Fibroblast of skin of right quadriceps (primary cell): Measurements from ENCODE around the gene AGAP1.
A peak's percentile ranks its signal among the peaks of the same experiment; 100 is the strongest.

Experiments used
- DNase-seq: peaks from one replicate; pipeline ENCODE4 v3.0.0-alpha.2; 2013

Gene AGAP1

GRCh38 chr2:235572592-235572991, 78.7 kb downstream of the AGAP1 start:
- DNase-seq = no peak

- no peak for DNase-seq
Measured at GRCh38 chr2:235573331-235574221, 79.7 kb downstream of the AGAP1 start.

- DNase-seq = no peak
Measured at GRCh38 chr2:235575431-235575830, 81.6 kb downstream of the AGAP1 start.

- DNase-seq = no peak
Measured at GRCh38 chr2:235575904-235576303, 82.1 kb downstream of the AGAP1 start.

DNA sequence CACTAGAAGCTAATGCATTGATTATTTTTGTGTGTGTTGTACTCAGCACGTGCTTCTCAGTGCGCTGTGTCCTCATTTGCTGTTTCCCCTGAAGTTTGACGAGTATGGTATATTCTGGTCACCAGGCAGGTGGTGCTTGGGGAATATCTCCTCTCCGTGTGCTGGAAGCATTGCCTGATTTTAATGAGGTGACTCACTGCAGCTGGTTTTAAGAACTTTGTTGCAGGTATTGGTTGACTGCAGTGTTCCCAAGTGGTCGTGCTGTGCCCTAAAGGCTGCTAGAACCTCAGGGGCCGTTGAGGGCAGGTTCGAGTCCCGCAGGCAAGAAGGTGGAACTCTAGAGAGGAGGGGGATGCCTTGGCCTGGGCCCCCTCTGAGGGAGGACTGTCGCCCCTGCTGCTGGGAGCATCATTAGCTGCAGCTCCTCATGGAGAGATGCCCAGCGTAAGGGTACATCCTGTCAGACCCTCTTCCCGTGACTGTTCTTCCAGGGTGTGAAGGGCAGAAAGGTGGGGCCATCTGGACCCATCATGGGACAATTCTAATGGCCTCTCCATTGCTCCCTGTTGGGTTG, 82.6 kb downstream of the AGAP1 start:
- DNase-seq = no peak

- no peak for DNase-seq
Measured at GRCh38 chr2:235577404-235578330, 83.8 kb downstream of the AGAP1 start.

- DNase-seq = no peak
Measured at GRCh38 chr2:235579128-235579527, 85.3 kb downstream of the AGAP1 start.

GRCh38 chr2:235580426-235581157, 86.7 kb downstream of the AGAP1 start:
- no peak for DNase-seq

DNA sequence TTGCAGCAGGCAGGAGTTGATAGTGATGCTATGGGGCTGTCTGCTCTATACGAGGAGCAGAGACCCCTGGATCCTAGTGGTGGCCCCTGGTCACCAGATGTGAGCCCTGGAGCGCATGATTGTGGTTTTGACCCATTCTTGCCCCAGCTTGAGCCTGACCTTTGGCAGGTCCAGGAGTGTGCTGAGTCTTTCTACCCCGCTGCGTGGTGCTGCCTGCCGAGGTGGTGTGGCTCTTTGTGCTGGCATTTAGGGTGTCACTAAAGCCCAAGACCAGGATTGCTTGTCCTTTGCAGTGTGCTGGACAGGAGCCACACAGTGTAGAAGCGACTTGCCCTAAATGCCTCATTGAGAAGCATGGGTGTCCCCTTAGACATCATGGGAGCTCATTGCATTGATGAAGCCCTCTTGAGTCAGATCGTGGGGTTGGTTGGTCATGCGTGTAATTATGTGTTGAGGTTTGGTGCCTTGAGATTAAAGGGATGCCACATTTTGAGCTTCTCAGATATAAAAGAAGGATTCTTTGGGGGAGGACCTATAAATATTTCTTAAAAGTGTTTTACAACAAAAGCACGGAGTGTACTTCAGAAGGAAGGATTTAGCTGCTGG, 88.3 kb downstream of the AGAP1 start:
- no peak for DNase-seq

DNA sequence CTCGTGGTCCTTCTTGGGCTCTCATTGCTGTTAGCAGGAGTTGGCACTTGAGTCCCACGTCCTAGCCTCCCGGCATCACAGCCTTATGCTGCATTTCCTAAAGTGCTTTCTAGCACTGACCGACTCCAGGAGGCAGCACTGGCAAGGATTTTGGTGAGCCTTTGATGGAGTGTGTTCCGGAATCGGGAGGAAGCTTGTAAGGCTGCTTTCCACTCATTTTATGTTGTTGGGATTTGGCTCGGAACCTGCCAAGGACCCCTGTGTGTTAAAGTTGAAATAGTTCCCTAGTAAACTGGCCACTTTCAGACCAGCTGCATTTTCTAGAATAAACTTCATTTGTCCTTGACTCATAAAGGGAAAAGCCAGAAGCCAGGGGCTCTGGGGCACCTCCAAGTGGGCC, 88.9 kb downstream of the AGAP1 start:
- DNase-seq = no peak

DNA sequence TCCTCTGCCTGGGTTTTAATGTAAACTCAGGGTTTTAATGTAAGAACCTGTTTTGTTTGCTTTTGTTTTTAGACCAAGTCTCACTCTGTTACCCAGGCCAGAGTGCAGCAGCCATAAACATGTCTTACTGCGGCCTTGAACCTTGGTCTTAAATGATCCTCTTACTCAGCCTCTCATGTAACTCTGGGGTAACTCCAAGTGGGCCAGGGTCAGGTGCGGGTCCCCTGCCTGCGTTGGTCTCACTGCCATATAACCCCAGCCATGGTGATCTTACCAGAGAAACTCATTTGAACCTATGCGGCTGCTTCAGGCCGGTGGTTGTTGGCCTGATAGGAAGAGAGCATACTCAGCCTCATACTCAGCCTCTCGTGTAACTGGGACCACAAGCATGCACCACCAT, 89.3 kb downstream of the AGAP1 start:
- no peak for DNase-seq

GRCh38 chr2:235583925-235584637, 90.2 kb downstream of the AGAP1 start:
- no peak for DNase-seq

DNA sequence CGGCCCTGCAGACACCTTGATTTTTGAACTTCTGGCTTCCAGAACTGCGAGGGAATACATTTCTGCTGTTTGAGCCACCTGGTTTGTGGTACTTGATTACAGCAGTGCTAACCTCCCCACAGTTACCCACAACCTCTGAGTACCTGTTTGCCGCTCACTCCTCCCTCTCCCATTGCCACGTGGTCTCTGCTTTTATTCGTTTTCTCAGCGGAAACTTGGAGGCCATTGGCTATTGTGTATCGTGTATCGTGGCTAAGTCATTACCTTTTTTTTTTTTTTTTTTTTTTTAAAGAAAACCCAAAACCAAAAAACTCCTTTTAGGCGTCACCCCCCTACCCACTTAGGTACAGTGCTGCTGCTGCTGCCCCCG, 90.8 kb downstream of the AGAP1 start:
- no peak for DNase-seq

GRCh38 chr2:235587202-235587601, 93.4 kb downstream of the AGAP1 start:
- DNase-seq = no peak

GRCh38 chr2:235588750-235589149, 94.9 kb downstream of the AGAP1 start:
- no peak for DNase-seq

- DNase-seq = no peak
Measured at GRCh38 chr2:235591231-235591730, 97.4 kb downstream of the AGAP1 start.

- DNase-seq = no peak
Measured at GRCh38 chr2:235591921-235592320, 98.1 kb downstream of the AGAP1 start.

GRCh38 chr2:235592430-235592829, 98.6 kb downstream of the AGAP1 start:
- peak; percentile 18 for DNase-seq

DNA sequence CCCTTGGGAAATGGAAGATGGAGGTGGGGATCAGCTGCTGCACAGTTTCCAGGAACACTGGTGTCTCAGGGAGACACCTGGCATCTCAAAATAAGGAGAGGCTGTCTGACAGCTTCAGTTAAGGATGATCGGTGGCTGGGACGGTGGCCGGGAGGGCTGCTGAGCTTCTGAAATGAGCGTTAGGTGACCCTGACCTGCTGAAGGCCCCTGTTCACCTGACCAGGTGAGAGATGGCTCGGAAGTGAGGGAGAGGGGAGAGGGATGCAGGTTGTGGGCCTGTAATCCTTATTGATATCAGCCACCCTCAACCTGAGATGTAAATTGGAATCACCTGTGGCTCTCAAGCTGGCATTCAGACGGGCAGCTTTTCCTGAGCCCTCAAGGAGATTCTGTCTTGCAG, 99.0 kb downstream of the AGAP1 start:
- no peak for DNase-seq

DNA sequence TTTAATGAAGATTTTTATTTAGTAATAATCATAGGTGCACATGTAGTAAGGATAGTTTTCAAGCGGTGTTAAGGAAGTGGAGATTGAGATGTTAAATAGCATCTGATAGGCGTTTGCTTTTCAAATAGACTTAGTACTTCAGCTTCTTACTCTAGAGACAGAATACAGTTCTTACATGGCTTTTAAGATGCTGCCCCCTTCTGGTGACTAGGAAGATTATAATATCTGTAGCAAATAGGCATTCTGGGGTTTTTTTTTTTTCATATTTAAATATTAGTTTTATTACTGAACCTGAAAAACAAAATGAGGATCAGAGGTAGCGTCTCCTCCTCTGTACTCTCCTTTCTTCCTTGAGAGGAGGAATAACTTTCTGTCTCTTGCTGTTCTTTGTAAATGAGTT, 100.2 kb downstream of the AGAP1 start:
- DNase-seq = peak; percentile 74

- DNase-seq = no peak
Measured at GRCh38 chr2:235594964-235595363, 101.1 kb downstream of the AGAP1 start.
